Stimulated activated CD4-positive, alpha-beta T cell treated with anti-CD3 and anti-CD28 coated beads, Interleukin-15, amount 100 ng/mL, for 48 hours (primary cell): ENCODE measurements around the gene ZNF652.
"Not testable (repeated sequence)": the region's sequence is repeated elsewhere in the genome, so short reads cannot be mapped to it uniquely, and the experiment has no call there.

ENCODE experiments used
- DNase-seq, 2 donors: peaks; one replicate each; pipeline ENCODE4 v3.0.0-alpha.2; 2020; ENCODE audit warnings: low read depth in 2 of 2

The ZNF652 gene

GRCh38 chr17:49386373-49386772 is 24.3 kb upstream of the ZNF652 start:
- no peak for DNase-seq

- DNase-seq = no peak
Measured at GRCh38 chr17:49384951-49385350, 22.9 kb upstream of the ZNF652 start.

GRCh38 chr17:49383060-49383459 is 21.0 kb upstream of the ZNF652 start:
- DNase-seq = no peak

- no peak for DNase-seq
Measured at GRCh38 chr17:49382556-49382955, 20.5 kb upstream of the ZNF652 start.

- DNase-seq = no peak
Measured at GRCh38 chr17:49381793-49382192, 19.7 kb upstream of the ZNF652 start.

GRCh38 chr17:49381033-49381432 is 19.0 kb upstream of the ZNF652 start:
- no peak for DNase-seq

- no peak for DNase-seq
Measured at GRCh38 chr17:49379926-49380325, 17.9 kb upstream of the ZNF652 start.

GRCh38 chr17:49378311-49378710 is 16.3 kb upstream of the ZNF652 start:
- DNase-seq = no peak

GRCh38 chr17:49375544-49375943 is 13.5 kb upstream of the ZNF652 start:
- DNase-seq = no peak

GRCh38 chr17:49373115-49373514 is 11.1 kb upstream of the ZNF652 start:
- DNase-seq = no peak

- DNase-seq = no peak
Measured at GRCh38 chr17:49372425-49372824, 10.4 kb upstream of the ZNF652 start.

- no peak for DNase-seq
Measured at GRCh38 chr17:49370971-49371834, 9.2 kb upstream of the ZNF652 start.

GRCh38 chr17:49369760-49370159 is 7.7 kb upstream of the ZNF652 start:
- no peak for DNase-seq

- DNase-seq = no peak
Measured at GRCh38 chr17:49369089-49369488, 7.0 kb upstream of the ZNF652 start.

- no peak for DNase-seq
Measured at GRCh38 chr17:49365667-49366066, 3.6 kb upstream of the ZNF652 start.

- not testable (repeated sequence) for DNase-seq
Measured at GRCh38 chr17:49365126-49365525, 3.1 kb upstream of the ZNF652 start.

- no peak for DNase-seq
Measured at GRCh38 chr17:49364119-49364518, 2.1 kb upstream of the ZNF652 start.

GRCh38 chr17:49363251-49363650 is 1.2 kb upstream of the ZNF652 start:
- no peak for DNase-seq

- no peak for DNase-seq
Measured at GRCh38 chr17:49362723-49363117, 670 bp upstream of the ZNF652 start.

GRCh38 chr17:49361129-49361901 is 735 bp downstream of the ZNF652 start:
- DNase-seq = peak; percentile 40 to 44

- peak in 1 of 2 donors; percentile 20 for DNase-seq
Measured at GRCh38 chr17:49360796-49361128, 1.3 kb downstream of the ZNF652 start.

GRCh38 chr17:49359990-49360795 is 1.9 kb downstream of the ZNF652 start:
- DNase-seq = no peak
